ENCODE results near the gene RELB. TPM values are rescaled to one million over a fixed set of nuclear protein-coding genes. Genes with fewer than 3 reads are reported as not detected.
A peak's percentile ranks its signal among the peaks of the same experiment; 100 is the strongest.

Gene RELB
- total and polyA plus RNA-seq, 8 donors = 8.3 to 33.5 (median 17.5) TPM

- FAIRE-seq (no peak), ATAC-seq (no peak), DNase-seq (no peak)
- TF ChIP-seq CTCF (IDR thresholded peaks at IDR 0.05) = no peak
- no peaks in the 10 kb centered on the region for H3K4me1 ChIP-seq
- WGBS, 2 donors = 93% methylated on average over 9 of the region's 9 CpGs
- H3K27me3 ChIP-seq = no peaks in the 10 kb centered on the region
- peaks cover 0 to 24% (median 7%) of the 10 kb centered on the region in 3 donors for H3K36me3 ChIP-seq
- H3K27ac ChIP-seq = no peak overlapping the region
- no peaks in the 10 kb centered on the region for H3K9me3 ChIP-seq
- H3K4me3 ChIP-seq = no peak overlapping the region
- intact Hi-C loops (cut with DNase I) = no loop called here
Observed at GRCh38 chr19:44984005-44984404, 17.3 kb upstream of the RELB start.

DNA sequence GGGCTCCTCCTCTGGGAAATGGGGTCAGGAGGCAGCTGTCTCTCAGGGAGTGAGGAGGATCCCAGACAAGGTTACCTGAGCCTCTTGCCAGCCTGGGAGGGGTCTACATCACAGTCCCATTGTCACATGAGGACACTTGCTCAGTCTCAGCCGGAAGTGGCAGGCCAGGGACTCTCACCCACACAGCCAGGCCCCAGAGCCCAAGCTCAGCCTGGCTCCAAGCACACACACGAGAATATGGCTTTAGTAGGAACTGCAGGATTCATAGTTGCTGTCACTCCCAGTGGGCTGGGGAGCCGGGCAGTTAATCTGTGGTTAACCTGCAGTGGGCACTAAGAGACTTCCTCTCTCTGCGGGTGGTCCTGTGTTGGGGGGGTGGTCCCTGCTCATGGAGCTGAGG is 15.8 kb upstream of the RELB start:
- TF ChIP-seq CTCF (IDR thresholded peaks at IDR 0.05) = no peak
- WGBS, 2 donors = 89 to 92% methylated on average over 4 of the region's 4 CpGs
- H3K4me1 ChIP-seq = no peaks in the 10 kb centered on the region
- intact Hi-C loops (cut with DNase I) = no loop called here
- H3K9me3 ChIP-seq = no peaks in the 10 kb centered on the region
- ATAC-seq (no peak), FAIRE-seq (no peak), DNase-seq (no peak)
- peaks cover 0 to 12% (median 0%) of the 10 kb centered on the region in 3 donors for H3K36me3 ChIP-seq
- no peaks in the 10 kb centered on the region for H3K27me3 ChIP-seq
- no peak overlapping the region for H3K4me3 ChIP-seq
- no peak overlapping the region for H3K27ac ChIP-seq

DNA sequence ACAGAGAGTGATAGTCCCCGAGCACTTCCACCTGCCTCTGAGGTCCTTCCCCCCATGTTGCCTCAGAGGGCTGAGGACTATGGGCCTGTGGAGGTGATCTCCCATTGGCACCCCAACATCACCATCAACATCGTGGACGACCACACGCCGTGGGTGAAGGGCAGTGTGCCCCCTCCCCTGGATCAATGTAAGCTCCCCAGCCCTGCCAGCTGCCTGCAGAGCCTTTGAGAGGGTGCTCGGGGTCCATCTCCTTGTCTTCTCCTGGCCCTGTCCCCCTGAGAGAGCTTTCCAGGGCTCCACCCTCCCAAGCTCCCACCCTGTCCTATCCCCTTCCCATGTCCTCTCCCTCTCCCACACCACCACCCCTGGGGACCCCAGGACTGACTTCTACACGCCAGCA is 14.9 kb upstream of the RELB start:
- H3K4me1 ChIP-seq = no peaks in the 10 kb centered on the region
- FAIRE-seq = no peak
- no peak overlapping the region for H3K27ac ChIP-seq
- DNase-seq = no peak
- H3K27me3 ChIP-seq = no peaks in the 10 kb centered on the region
- H3K36me3 ChIP-seq = peaks cover 0 to 20% (median 0%) of the 10 kb centered on the region in 3 donors
- intact Hi-C loops (cut with DNase I) = no loop called here
- H3K4me3 ChIP-seq = no peak overlapping the region
- WGBS, 2 donors = 81 to 87% methylated on average over 7 of the region's 7 CpGs
- no peaks in the 10 kb centered on the region for H3K9me3 ChIP-seq
- ATAC-seq = no peak
- no peak for TF ChIP-seq CTCF (IDR thresholded peaks at IDR 0.05)

DNA sequence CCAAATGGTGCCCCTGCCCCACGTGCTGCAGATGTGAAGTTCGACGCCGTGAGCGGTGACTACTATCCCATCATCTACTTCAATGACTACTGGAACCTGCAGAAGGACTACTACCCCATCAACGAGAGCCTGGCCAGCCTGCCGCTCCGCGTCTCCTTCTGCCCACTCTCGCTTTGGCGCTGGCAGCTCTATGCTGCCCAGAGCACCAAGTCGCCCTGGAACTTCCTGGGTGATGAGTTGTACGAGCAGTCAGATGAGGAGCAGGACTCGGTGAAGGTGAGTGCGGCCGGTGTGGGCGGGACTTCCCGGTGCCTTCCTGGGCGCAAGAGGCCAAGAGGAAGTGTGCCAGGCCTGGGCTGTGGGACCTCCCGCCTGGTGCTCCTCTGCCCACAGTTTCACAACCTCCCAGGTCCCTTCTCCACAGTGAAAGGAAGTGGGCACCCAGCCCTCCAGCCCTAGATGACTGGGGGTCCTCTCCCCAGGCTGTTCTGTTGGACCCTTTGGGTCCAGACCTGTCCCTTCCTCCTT is 14.1 kb upstream of the RELB start:
- Histone ChIP-seq H3K27ac (no peak overlapping the region), H3K4me1 (no peaks in the 10 kb centered on the region), H3K27me3 (no peaks in the 10 kb centered on the region), H3K9me3 (no peaks in the 10 kb centered on the region), H3K36me3 (peaks cover 0 to 22% (median under 1%) of the 10 kb centered on the region in 3 donors), H3K4me3 (no peak overlapping the region)
- 89% methylated on average over 20 of the region's 20 CpGs for WGBS, 2 donors
- no peak for FAIRE-seq
- no peak for TF ChIP-seq CTCF (IDR thresholded peaks at IDR 0.05)
- DNase-seq = no peak
- no peak for ATAC-seq
- intact Hi-C loops (cut with DNase I) = no loop called here

- H3K4me1 ChIP-seq = no peaks in the 10 kb centered on the region
- no peak for FAIRE-seq
- H3K9me3 ChIP-seq = no peaks in the 10 kb centered on the region
- no peak for TF ChIP-seq CTCF (IDR thresholded peaks at IDR 0.05)
- ATAC-seq = peak in 1 of 4 donors; percentile 37
- no peaks in the 10 kb centered on the region for H3K27me3 ChIP-seq
- intact Hi-C loops (cut with DNase I) = no loop called here
- H3K27ac ChIP-seq = no peak overlapping the region
- no peak overlapping the region for H3K4me3 ChIP-seq
- peaks cover 0 to 31% (median 8%) of the 10 kb centered on the region in 3 donors for H3K36me3 ChIP-seq
- DNase-seq = no peak
- 87 to 91% methylated on average over 9 of the region's 9 CpGs for WGBS, 2 donors
Observed at GRCh38 chr19:44988273-44988672, 13.0 kb upstream of the RELB start.

Measured in pancreas (tissue), 10 donors.